Nucleus accumbens (tissue), 56 donors: ENCODE results near the gene FBP2.
"Not testable (repeated sequence)": the region's sequence is repeated elsewhere in the genome, so short reads cannot be mapped to it uniquely, and the experiment has no call there.

Experiments used
- DNase-seq, 56 donors: peaks; one replicate each; lab custom pipeline; 2025; lab: John Stamatoyannopoulos, UW

FBP2 gene

GRCh38 chr9:94566550-94566949 is 27.1 kb downstream of the FBP2 start:
- no peak for DNase-seq

- not testable (repeated sequence) for DNase-seq
Measured at GRCh38 chr9:94564279-94564678, 29.3 kb downstream of the FBP2 start.

- DNase-seq: no peak
Measured at GRCh38 chr9:94563548-94563947, 30.1 kb downstream of the FBP2 start.

- peak in 4 of 56 donors; percentile 5 to 55 (median 20) for DNase-seq
Measured at GRCh38 chr9:94560237-94560636, 33.4 kb downstream of the FBP2 start.

- no peak for DNase-seq
Measured at GRCh38 chr9:94557376-94557775, 36.2 kb downstream of the FBP2 start.

- no peak for DNase-seq
Measured at GRCh38 chr9:94554439-94555331, 38.9 kb downstream of the FBP2 start, which contains the start of gene PCAT7. TSS of gene PCAT7 (plus strand) at chr9:94555083.

- no peak for DNase-seq
Measured at GRCh38 chr9:94554078-94554438, 39.6 kb downstream of the FBP2 start.

- no peak for DNase-seq
Measured at GRCh38 chr9:94553029-94553938, 40.3 kb downstream of the FBP2 start.

- DNase-seq: no peak
Measured at GRCh38 chr9:94545940-94546339, 47.7 kb downstream of the FBP2 start.

GRCh38 chr9:94544335-94544734 is 49.3 kb downstream of the FBP2 start:
- not testable (repeated sequence) for DNase-seq

GRCh38 chr9:94538908-94539307 is 54.7 kb downstream of the FBP2 start:
- no peak for DNase-seq

- DNase-seq: no peak
Measured at GRCh38 chr9:94534901-94535300, 58.7 kb downstream of the FBP2 start.

- DNase-seq: no peak
Measured at GRCh38 chr9:94533601-94534000, 60.0 kb downstream of the FBP2 start.

GRCh38 chr9:94533155-94533554 is 60.5 kb downstream of the FBP2 start:
- DNase-seq: no peak

- DNase-seq: no peak
Measured at GRCh38 chr9:94528886-94529285, 64.7 kb downstream of the FBP2 start.

- no peak for DNase-seq
Measured at GRCh38 chr9:94526951-94527350, 66.7 kb downstream of the FBP2 start.

- DNase-seq: no peak
Measured at GRCh38 chr9:94526271-94526670, 67.4 kb downstream of the FBP2 start.

- DNase-seq: no peak
Measured at GRCh38 chr9:94525396-94526035, 68.1 kb downstream of the FBP2 start.

- no peak for DNase-seq
Measured at GRCh38 chr9:94517254-94517653, 76.4 kb downstream of the FBP2 start.

- no peak for DNase-seq
Measured at GRCh38 chr9:94514722-94515121, 78.9 kb downstream of the FBP2 start.

- no peak for DNase-seq
Measured at GRCh38 chr9:94511955-94512265, 81.7 kb downstream of the FBP2 start.
